ENCODE results near the gene MINDY2.

The MINDY2 gene

GRCh38 chr15:58889363-58889762, 118.3 kb downstream of the MINDY2 start:
- no peak for DNase-seq

- DNase-seq = no peak
Observed at GRCh38 chr15:58898150-58898680, 127.1 kb downstream of the MINDY2 start.

- DNase-seq = no peak
Observed at GRCh38 chr15:58900631-58901030, 129.5 kb downstream of the MINDY2 start.

- DNase-seq = no peak
Observed at GRCh38 chr15:58908550-58909309, 137.6 kb downstream of the MINDY2 start.

GRCh38 chr15:58909616-58910015, 138.5 kb downstream of the MINDY2 start:
- DNase-seq = no peak

- DNase-seq = no peak
Observed at GRCh38 chr15:58910456-58910855, 139.4 kb downstream of the MINDY2 start.

Measured in activated T-cell treated with anti-CD3 and anti-CD28 coated beads, Interleukin-2, amount 50 U/mL, for 48 hours (primary cell).